HG02678 (cell line): ENCODE measurements around the gene FYN.
"Not testable (repeated sequence)": the region's sequence is repeated elsewhere in the genome, so short reads cannot be mapped to it uniquely, and the experiment has no call there.

Source experiments
- ATAC-seq: cut with Tn5 transposase; IDR thresholded peaks from one replicate; pipeline ENCODE4 v1.9.1; 2021; ENCODE audit warnings: mild to moderate bottlenecking, moderate library complexity; ENCODE audit not compliant: unreplicated experiment

The FYN gene

DNA sequence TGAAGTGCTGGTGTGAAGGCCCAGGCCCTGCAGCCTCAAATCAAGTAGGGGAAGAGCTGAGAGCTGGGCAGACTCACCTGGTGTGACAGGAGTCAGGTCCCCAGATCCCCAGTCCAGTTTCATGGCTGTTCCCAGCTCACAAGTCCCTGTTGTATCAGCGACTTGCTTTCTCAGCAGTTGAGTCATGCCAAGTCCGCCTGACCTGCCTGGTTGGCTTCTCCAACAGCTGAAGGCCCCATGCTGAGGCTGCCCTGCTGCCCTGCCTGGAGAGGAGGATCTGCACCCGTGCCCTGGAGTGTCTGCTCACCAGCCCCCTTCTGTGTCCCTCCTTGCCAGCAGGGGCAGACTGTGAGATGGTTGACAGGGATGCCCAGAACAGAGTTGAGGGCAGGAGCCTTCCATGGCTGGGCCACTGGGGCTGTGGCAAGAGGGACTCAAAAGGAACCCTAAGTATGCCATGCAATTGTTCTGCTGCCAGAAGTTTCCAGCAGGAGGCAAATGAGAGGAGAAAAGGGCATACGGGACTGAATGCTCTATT is 228.3 kb downstream of the FYN start:
- no peak for ATAC-seq

DNA sequence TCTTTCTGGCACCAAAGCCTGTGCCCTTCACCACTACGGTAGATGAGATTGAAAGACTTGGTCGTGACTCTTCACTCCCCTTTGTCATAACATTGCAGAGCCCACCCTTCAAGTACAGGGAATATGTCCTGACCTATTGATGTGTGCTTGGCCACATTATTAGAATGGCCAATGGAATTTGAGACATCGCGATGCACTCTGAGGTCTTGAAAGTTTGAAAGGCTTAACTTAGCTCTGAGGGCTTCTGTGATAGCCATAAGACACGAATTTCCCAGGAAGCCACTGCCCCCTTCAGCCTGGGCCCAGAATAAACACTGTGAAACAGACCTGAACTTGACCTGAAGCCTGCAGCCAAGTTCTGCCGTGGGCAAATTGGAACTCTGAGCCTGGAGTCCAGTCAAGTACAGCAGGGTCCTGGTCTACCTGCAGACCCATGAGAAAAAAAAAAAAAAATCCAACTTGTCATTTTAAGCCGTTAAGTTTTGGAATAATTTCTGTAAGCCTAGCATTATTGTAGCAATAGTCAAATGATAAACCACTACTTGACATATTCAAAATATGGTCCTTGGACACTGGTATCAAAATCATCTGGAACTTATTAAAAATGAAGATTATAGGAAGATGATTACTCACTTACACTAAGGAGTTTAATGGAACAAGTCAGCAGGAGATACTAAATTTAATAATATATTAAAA is 230.6 kb downstream of the FYN start:
- ATAC-seq, result peak; percentile 93

DNA sequence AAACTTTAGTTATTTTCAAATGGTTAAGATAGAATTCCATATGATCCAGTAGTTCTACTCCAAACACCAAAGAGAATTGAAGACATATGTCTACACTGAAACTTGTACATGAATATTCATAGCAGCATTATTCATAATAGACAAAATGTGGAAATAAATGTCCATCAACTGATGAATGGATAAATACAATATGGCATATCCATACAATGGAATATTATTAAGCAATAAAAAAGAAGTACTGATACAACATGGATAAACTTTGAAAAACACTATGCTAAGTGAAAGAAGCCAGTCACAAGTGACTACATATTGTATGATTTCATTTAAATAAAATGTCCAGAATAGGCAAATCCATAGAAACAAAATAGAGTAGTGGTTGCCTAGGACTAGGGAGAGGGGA is 234.0 kb downstream of the FYN start:
- no peak for ATAC-seq

- not testable (repeated sequence) for ATAC-seq
Observed at GRCh38 chr6:111634981-111635380, 238.3 kb downstream of the FYN start.

- ATAC-seq, result no peak
Observed at GRCh38 chr6:111633822-111634221, 239.4 kb downstream of the FYN start.

DNA sequence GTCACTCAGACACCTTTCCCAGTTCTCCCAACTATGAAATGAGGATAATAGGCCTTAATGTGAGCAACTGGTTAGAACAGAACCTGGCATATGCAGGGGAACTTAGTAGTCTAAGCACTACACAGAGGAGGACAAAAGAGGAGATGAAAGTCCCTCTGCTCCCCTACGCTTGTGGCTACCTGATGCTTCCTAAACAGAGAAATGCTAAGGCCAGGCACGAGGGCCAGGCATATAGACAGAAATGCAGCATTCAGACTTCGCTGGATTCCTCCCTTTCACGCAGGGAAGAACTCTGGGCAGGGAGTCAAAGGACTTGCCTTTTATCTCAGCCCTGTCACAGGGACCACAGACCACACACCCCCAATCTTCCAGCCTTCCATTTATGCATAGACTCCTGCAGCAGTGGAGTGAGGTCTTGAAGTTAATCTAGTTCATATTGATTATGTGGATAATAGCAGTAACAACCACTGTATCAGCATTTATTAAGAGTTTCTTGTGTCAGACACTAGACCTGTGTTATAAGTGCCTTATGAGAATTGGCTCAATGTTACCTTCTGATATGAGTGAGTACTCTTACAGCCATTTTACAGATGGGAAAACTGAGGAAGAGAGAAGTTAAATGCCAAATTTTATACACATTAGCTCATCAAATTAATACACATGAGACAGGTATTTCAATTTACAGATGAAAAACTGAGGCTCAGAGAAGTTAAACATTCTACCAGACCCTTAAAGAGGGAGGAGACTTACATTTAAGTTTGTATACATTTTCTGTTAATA is 240.6 kb downstream of the FYN start:
- ATAC-seq, result no peak

DNA sequence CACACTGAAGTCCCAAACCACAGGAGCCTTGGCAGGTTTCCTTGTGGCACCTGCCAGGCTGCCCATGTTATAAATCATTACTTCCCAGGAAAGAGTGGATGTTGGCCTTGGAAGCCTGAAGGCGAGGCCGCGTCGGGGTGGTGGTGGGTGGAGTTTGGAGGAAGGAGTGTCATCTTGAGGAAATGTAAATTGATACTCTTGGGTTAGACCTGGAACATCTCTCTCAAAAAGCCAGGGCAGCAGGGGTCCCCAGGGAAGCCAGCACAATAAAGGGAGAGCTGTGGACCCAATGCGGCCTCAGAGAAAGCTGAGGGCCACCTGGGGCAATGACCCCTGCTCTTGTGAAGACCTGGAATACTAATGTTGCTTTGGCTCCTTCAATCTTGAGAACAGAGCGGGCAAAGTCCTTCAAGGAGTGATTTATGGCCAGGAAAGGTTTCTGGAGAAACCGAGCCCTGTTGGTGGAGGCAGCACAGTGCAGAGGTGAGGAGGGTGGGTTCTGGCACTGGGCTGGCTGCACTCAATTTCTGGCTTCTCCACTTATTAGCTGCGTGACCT is 241.3 kb downstream of the FYN start:
- ATAC-seq, result no peak

DNA sequence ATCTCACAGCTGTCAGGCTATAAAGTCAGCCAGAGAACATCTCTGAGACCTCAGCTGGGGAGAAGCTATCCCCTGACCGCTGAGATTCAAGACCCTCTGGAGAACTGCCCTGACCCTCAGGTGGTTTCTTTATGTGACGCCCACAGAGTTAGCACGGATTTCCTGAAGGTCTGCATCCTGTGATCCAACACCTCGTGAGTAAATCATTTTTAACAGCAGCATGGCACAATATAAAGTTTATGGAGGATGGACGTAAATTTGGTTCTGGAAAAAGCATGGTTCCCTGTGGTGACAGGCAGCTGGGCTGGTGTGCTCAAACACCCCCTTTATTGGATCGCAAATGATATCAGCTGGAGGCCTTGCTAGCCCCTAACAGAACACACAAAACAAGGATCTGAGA is 242.2 kb downstream of the FYN start:
- ATAC-seq, result no peak

GRCh38 chr6:111628142-111628850 is 245.0 kb downstream of the FYN start:
- ATAC-seq, result no peak

GRCh38 chr6:111626441-111626840 is 246.8 kb downstream of the FYN start:
- ATAC-seq, result no peak

- no peak for ATAC-seq
Observed at GRCh38 chr6:111625461-111626391, 247.5 kb downstream of the FYN start.

DNA sequence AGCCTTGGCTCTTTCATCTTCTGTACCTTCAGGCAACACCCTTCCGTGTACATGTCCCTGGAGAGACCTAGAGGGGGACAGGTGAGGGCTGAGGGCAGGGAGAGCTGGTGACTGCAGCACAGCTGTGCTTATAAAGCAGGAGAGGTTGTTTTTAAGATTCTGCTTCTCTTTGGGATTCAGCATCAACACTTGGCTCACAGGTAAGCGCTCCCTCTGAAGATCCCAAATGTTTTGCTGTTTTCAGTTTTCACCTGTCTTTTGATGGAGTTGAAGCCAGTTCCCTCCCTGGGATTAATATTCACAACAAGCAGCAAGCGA is 248.2 kb downstream of the FYN start:
- no peak for ATAC-seq

DNA sequence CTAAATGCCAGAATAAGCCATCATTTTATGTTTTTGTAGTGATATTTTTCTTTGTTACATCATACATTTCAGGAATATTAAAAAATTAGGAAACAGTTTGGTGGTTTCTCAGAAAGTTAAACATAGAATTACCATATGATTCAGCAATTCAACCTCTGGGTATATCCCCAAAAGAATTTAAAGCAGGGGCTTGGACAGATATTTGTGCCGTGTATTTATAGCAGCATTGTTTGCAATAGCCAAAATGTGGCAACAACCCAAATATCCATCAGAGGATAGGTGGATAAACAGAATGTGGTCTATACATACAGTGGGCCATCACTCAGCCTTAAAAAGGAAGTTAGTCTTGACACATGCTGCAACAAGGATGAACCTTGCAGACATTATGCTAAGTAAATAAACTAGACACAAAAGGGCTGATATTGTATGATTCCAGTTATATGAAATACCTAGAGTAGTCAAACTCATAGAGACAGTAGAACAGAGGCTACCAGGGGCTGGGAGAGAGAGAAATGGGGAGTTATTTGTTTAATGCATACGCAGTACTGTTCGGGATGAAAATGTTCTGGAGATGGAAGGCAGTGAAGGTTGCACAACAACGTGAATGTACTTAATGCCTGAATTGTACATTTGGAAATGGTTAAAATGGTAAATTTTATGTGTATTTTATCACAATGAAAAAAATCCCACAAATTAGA is 248.7 kb downstream of the FYN start:
- no peak for ATAC-seq

DNA sequence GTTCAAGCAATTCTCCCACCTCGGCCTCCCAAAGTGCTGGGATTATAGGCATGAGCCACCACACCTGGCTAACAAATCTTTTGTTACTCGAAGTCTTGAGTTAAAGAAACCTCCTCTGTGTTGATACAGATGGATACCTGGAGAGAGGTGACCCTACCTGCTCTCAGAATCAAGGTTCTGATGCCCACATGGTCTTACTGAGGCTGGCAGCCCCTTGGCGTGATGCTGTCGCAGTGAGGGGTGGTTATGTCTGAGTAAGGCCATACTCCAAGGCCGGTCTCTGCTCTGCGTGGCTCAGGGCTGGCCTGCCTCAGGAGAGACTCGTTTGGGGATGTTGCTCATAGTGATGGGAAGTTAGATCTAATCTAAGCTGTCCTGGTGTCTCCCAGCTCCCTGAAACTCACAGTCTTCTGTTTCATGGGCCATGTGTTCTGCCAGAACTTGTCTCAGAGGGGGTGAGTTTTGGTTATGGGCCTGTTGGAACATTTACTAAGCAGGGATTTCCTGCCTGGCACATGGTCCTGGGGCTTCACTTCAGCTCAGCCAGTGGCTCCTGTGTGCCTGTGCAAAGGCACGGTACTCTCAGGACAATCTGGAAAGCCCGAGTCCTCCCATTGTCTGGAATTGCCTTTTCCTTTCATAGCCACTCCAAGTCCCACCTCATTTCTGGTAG is 250.1 kb downstream of the FYN start:
- no peak for ATAC-seq

GRCh38 chr6:111620169-111620568 is 253.1 kb downstream of the FYN start:
- ATAC-seq, result no peak

DNA sequence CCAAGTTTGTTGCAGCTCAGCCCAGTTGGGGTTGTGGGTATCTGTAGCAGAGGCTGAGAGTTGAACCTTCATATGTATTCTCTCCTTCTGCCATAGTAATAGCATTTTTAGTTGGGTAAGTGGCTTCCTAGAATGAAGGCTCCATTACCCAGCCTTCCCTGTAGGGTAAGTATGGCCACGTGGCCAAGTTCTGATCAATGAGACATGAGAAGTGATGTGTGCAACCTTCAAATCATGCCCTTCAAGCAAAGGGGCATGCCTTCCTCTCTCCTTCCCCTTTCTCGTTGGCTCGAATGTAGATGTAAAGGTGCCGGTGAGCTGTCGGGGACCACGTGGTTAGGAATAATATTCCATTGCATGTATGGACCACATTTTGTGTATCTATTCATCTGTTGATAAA is 254.8 kb downstream of the FYN start:
- no peak for ATAC-seq

- ATAC-seq, result no peak
Observed at GRCh38 chr6:111617149-111617548, 256.1 kb downstream of the FYN start.

DNA sequence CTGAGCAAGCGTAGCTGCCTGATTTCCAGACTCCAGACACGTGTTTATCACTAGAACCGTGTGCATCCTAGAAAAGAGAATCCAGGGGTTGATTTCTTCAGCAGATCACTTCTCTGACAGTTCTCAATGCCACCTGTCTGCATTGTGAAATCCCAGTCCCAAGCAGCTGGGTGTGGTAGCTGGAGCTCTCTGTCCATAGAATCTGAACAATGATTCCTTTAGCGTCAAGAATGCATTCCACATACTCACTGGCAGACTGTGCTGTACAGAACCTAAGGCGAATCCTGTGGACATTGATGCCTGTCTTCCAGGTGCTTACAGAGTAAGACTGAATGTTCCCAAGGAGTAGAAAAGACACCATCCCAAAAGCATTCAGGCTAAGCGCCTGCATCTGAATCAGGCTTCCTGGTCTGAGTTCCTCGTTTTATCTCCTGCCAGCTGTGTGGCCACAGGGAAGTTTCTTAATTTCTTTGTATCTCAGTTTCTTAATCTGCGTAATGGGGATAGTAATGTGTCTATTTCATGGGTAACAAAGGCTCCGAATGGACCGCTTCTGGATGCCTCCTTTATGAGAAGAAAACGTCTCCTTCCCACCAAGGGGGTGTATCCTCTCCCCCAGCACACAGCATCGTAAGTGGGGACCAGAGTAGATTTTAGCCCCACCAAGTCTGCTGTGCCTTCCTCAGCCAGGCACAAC is 257.2 kb downstream of the FYN start:
- ATAC-seq, result no peak
